ENCODE data around the gene PSMB2. TPM values are rescaled to one million over a fixed set of nuclear protein-coding genes. Genes with fewer than 3 reads are reported as not detected.

The PSMB2 gene
- total and polyA plus RNA-seq, 7 experiments from 2014 or later, result 20.4 to 93.5 (median 26.2) TPM

DNA sequence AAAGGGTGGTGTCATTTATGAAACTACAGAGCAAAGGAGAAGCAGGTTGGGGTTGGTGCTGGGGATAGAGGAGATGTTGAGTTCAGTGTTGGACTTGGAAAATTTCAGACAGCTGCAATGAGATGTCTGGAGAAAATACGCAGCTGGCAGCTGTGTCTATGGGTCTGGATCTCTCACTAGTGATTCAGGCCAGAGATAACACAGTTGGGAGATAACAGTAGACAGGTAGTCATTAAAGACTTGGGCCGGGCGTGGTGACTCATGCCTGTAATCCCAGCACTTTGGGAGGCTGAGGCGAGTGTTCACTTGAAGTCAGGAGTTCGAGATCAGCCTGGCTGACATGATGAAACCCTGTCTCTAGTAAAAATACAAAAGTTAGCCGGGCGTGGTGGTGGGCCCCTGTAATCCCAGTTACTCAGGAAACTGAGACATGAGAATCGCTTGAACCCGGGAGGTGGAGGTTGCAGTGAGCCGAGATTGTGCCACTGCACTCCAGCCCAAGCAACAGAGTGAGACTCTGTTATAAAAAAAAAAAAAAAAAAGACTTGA lies 70.7 kb downstream of the PSMB2 start:
- Histone ChIP-seq H3K4me3 (ENCODE audit: low read length) (no peak overlapping the region), H3K27me3 (ENCODE audit: control insufficient read depth in 2 of 2, insufficient read depth in 2 of 2, low read length in 2 of 2) (no peaks in the 10 kb centered on the region), H3K27ac (ENCODE audit: low read depth, low read length) (no peak overlapping the region), H3K9me3 (ENCODE audit: control insufficient read depth in 2 of 3, low read length in 3 of 3) (no peaks in the 10 kb centered on the region), H3K4me1 (ENCODE audit: control insufficient read depth in 2 of 2, insufficient read depth in 2 of 2, low read length in 2 of 2) (no peaks in the 10 kb centered on the region), H3K36me3 (ENCODE audit: control insufficient read depth in 2 of 3, insufficient read depth in 3 of 3, low read length in 3 of 3) (peaks cover 0 to 9% (median 0%) of the 10 kb centered on the region in 3 experiments)
- peak overlapping the region in 1 of 9 donors; percentile 15 for H3K27ac Mint-ChIP-seq
- intact Hi-C loops (cut with micrococcal nuclease), result no loop called here
- peaks cover 0 to 41% (median 0%) of the 10 kb centered on the region in 5 donors for H3K27me3 Mint-ChIP-seq
- ChIA-PET CTCF (interaction anchor here (0.7 to 3.0 kb wide), 7 partner anchors 52 to 199 kb away, joined by 3 to 15 read pairs (median 5); partner anchors contain the start of gene CLSPN), POLR2A (interaction anchor here (0.6 to 1.2 kb wide), 3 partner anchors 57 to 161 kb away, joined by 3 to 4 read pairs (median 3); no protein-coding TSS in a partner anchor)
- ATAC-seq, result no peak
- no peak for DNase-seq
- peaks cover 0 to 7% (median 2%) of the 10 kb centered on the region in 5 donors for H3K36me3 Mint-ChIP-seq
- peaks cover 0 to under 1% (median 0%) of the 10 kb centered on the region in 11 donors for H3K9me3 Mint-ChIP-seq
- no peak overlapping the region for H3K4me3 Mint-ChIP-seq
- peaks cover 10 to 24% (median 15%) of the 10 kb centered on the region in 7 donors for H3K4me1 Mint-ChIP-seq

DNA sequence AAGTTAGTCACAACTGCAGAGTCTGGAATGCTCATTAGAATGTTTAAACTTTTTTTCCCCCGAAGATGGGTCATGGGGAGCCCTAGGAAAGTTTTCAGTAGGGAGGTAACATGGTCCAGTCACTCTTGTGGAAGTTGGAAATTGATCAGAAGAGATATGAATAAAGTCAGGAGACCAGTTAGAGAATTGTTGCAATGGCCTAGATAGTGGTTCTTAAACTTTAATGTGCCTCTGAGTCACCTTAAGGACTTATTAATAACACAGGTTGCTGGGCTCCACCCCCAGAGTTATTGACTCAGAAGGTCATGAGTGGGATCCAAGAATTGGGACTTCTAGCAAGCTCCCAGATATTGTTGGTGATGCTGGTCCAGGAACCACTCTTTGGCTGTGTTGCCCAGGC lies 71.4 kb downstream of the PSMB2 start:
- Mint-ChIP-seq H3K36me3 (peaks cover 0 to 7% (median 2%) of the 10 kb centered on the region in 5 donors), H3K9me3 (no peaks in the 10 kb centered on the region), H3K4me1 (peaks cover 5 to 20% (median 13%) of the 10 kb centered on the region in 7 donors), H3K4me3 (no peak overlapping the region), H3K27ac (no peak overlapping the region), H3K27me3 (peaks cover 0 to 36% (median 0%) of the 10 kb centered on the region in 5 donors)
- ATAC-seq, result no peak
- Histone ChIP-seq H3K27ac (ENCODE audit: low read depth, low read length) (no peak overlapping the region), H3K9me3 (ENCODE audit: control insufficient read depth in 2 of 3, low read length in 3 of 3) (no peaks in the 10 kb centered on the region), H3K27me3 (ENCODE audit: control insufficient read depth in 2 of 2, insufficient read depth in 2 of 2, low read length in 2 of 2) (no peaks in the 10 kb centered on the region), H3K4me3 (ENCODE audit: low read length) (no peak overlapping the region), H3K36me3 (ENCODE audit: control insufficient read depth in 2 of 3, insufficient read depth in 3 of 3, low read length in 3 of 3) (peaks cover 0 to 10% (median 0%) of the 10 kb centered on the region in 3 experiments), H3K4me1 (ENCODE audit: control insufficient read depth in 2 of 2, insufficient read depth in 2 of 2, low read length in 2 of 2) (no peaks in the 10 kb centered on the region)
- intact Hi-C loops (cut with micrococcal nuclease), result loop anchor here (1.0 kb wide), 4 partner anchors 145 to 204 kb away; no protein-coding TSS in a partner anchor
- POLR2A ChIA-PET, result interaction anchor here (0.6 kb wide), 1 partner anchor 160 kb away, joined by 4 read pairs; no protein-coding TSS in a partner anchor
- CTCF ChIA-PET, result interaction anchor here (0.9 to 3.0 kb wide), 5 partner anchors 118 to 200 kb away, joined by 3 to 15 read pairs (median 5); partner anchors contain the start of gene CLSPN
- DNase-seq, result no peak

GRCh38 chr1:35568975-35569395 lies 72.3 kb downstream of the PSMB2 start:
- H3K36me3 Mint-ChIP-seq, result peaks cover 0 to 10% (median 3%) of the 10 kb centered on the region in 5 donors
- CTCF ChIA-PET, result interaction anchor here (0.6 to 5.7 kb wide), 24 partner anchors 9 to 552 kb away, joined by 3 to 97 read pairs (median 4); partner anchors contain the start of genes C1orf216, CLSPN, KIAA0319L and NCDN
- POLR2A ChIA-PET, result interaction anchor here (1.0 to 2.0 kb wide), 3 partner anchors 118 to 158 kb away, joined by 3 to 8 read pairs (median 5); no protein-coding TSS in a partner anchor

GRCh38 chr1:35567947-35568558 lies 73.3 kb downstream of the PSMB2 start:
- ATAC-seq (no peak), DNase-seq (no peak)
- Mint-ChIP-seq H3K36me3 (peaks cover 0 to 10% (median 3%) of the 10 kb centered on the region in 5 donors), H3K4me1 (peaks cover 15 to 28% (median 19%) of the 10 kb centered on the region in 7 donors), H3K4me3 (no peak overlapping the region), H3K27me3 (peaks cover 0 to 28% (median 0%) of the 10 kb centered on the region in 5 donors), H3K9me3 (no peaks in the 10 kb centered on the region), H3K27ac (no peak overlapping the region)
- Histone ChIP-seq H3K9me3 (ENCODE audit: control insufficient read depth in 2 of 3, low read length in 3 of 3) (no peaks in the 10 kb centered on the region), H3K27ac (ENCODE audit: low read depth, low read length) (no peak overlapping the region), H3K4me1 (ENCODE audit: control insufficient read depth in 2 of 2, insufficient read depth in 2 of 2, low read length in 2 of 2) (no peaks in the 10 kb centered on the region), H3K4me3 (ENCODE audit: low read length) (no peak overlapping the region), H3K36me3 (ENCODE audit: control insufficient read depth in 2 of 3, insufficient read depth in 3 of 3, low read length in 3 of 3) (peaks cover 0 to 21% (median 0%) of the 10 kb centered on the region in 3 experiments), H3K27me3 (ENCODE audit: control insufficient read depth in 2 of 2, insufficient read depth in 2 of 2, low read length in 2 of 2) (no peaks in the 10 kb centered on the region)
- intact Hi-C loops (cut with micrococcal nuclease), result no loop called here
- ChIA-PET POLR2A (interaction anchor here (1.5 to 2.0 kb wide), 2 partner anchors 117 to 149 kb away, joined by 5 to 8 read pairs; no protein-coding TSS in a partner anchor), CTCF (interaction anchor here (0.7 to 5.7 kb wide), 15 partner anchors 9 to 209 kb away, joined by 3 to 97 read pairs (median 4); partner anchors contain the start of genes C1orf216, CLSPN, KIAA0319L and NCDN)

More at GRCh38 chr1:35568975-35569395, 72.3 kb downstream of the PSMB2 start:
- no peak overlapping the region for H3K27ac ChIP-seq (ENCODE audit: low read depth, low read length)
- H3K27me3 ChIP-seq (ENCODE audit: control insufficient read depth in 2 of 2, insufficient read depth in 2 of 2, low read length in 2 of 2), result no peaks in the 10 kb centered on the region
- intact Hi-C loops (cut with micrococcal nuclease), result loop anchor here (1.0 kb wide), 4 partner anchors 146 to 205 kb away; no protein-coding TSS in a partner anchor
- no peaks in the 10 kb centered on the region for H3K4me1 ChIP-seq (ENCODE audit: control insufficient read depth in 2 of 2, insufficient read depth in 2 of 2, low read length in 2 of 2)
- H3K27ac Mint-ChIP-seq, result no peak overlapping the region
- no peak overlapping the region for H3K4me3 Mint-ChIP-seq
- H3K4me3 ChIP-seq (ENCODE audit: low read length), result no peak overlapping the region
- H3K9me3 Mint-ChIP-seq, result no peaks in the 10 kb centered on the region
- peaks cover 11 to 28% (median 19%) of the 10 kb centered on the region in 7 donors for H3K4me1 Mint-ChIP-seq
- DNase-seq (peak in 7 of 9 donors; percentile 48 to 72 (median 62)), ATAC-seq (peak; percentile 76)
- peaks cover 0 to 29% (median 0%) of the 10 kb centered on the region in 5 donors for H3K27me3 Mint-ChIP-seq
- H3K36me3 ChIP-seq (ENCODE audit: control insufficient read depth in 2 of 3, insufficient read depth in 3 of 3, low read length in 3 of 3), result peaks cover 0 to 18% (median 0%) of the 10 kb centered on the region in 3 experiments
- no peaks in the 10 kb centered on the region for H3K9me3 ChIP-seq (ENCODE audit: control insufficient read depth in 2 of 3, low read length in 3 of 3)

GRCh38 chr1:35565742-35566133 lies 75.6 kb downstream of the PSMB2 start:
- peaks cover 0 to 8% (median 3%) of the 10 kb centered on the region in 5 donors for H3K36me3 Mint-ChIP-seq
- H3K36me3 ChIP-seq (ENCODE audit: control insufficient read depth in 2 of 3, insufficient read depth in 3 of 3, low read length in 3 of 3), result peaks cover 0 to 24% (median 0%) of the 10 kb centered on the region in 3 experiments
- no peaks in the 10 kb centered on the region for H3K27me3 ChIP-seq (ENCODE audit: control insufficient read depth in 2 of 2, insufficient read depth in 2 of 2, low read length in 2 of 2)
- no peaks in the 10 kb centered on the region for H3K9me3 Mint-ChIP-seq
- ATAC-seq (no peak), DNase-seq (no peak)
- H3K27me3 Mint-ChIP-seq, result peaks cover 0 to 7% (median 0%) of the 10 kb centered on the region in 5 donors
- H3K4me3 Mint-ChIP-seq, result no peak overlapping the region
- ChIA-PET POLR2A (interaction anchor here (1.4 to 1.5 kb wide), 2 partner anchors 115 to 117 kb away, joined by 3 to 10 read pairs; no protein-coding TSS in a partner anchor), CTCF (interaction anchor here (0.6 to 5.7 kb wide), 10 partner anchors 10 to 210 kb away, joined by 3 to 97 read pairs (median 5); partner anchors contain the start of gene C1orf216)
- no peak overlapping the region for H3K27ac Mint-ChIP-seq
- intact Hi-C loops (cut with micrococcal nuclease), result loop anchor here in 1 of 2 donors (2.0 kb wide), 1 partner anchor 59 kb away; no protein-coding TSS in a partner anchor
- no peaks in the 10 kb centered on the region for H3K9me3 ChIP-seq (ENCODE audit: control insufficient read depth in 2 of 3, low read length in 3 of 3)
- peaks cover 20 to 35% (median 25%) of the 10 kb centered on the region in 7 donors for H3K4me1 Mint-ChIP-seq
- no peak overlapping the region for H3K4me3 ChIP-seq (ENCODE audit: low read length)
- no peak overlapping the region for H3K27ac ChIP-seq (ENCODE audit: low read depth, low read length)
- no peaks in the 10 kb centered on the region for H3K4me1 ChIP-seq (ENCODE audit: control insufficient read depth in 2 of 2, insufficient read depth in 2 of 2, low read length in 2 of 2)
